Spleen (tissue), 7 donors: Measurements from ENCODE around the gene TMPRSS2.

Source experiments
- POLR2A ChIP-seq, 3 donors: fragments of 450-650 bp; IDR thresholded peaks; one replicate each; pipeline ENCODE4 v1.5.1; 2017; ENCODE audit warnings: antibody characterized with exemption in 3 of 3, mild to moderate bottlenecking in 1 of 3
- POLR2AphosphoS5 ChIP-seq, 3 donors: sonication (generic); formaldehyde crosslinking; IDR thresholded peaks; one replicate each; pipeline ENCODE4 v1.5.1; 2017; ENCODE audit warnings: antibody characterized with exemption in 3 of 3
- TF ChIP-seq, protein P1 (sequence below), 11 experiments: fragments of 200-600 bp in 7 of 11; fragments of 450-650 bp in 4 of 11; sonication (generic) in 4 of 11; IDR thresholded peaks in 8 of 11; conservative IDR thresholded peaks in 3 of 11; 1 replicate in 7 of 11; 2 replicates in 4 of 11; pipeline versions ENCODE4 v1.4.0 to v1.8.0; 2016 to 2021; ENCODE audit warnings: antibody characterized with exemption in 11 of 11, inconsistent platforms in 4 of 11, mild to moderate bottlenecking in 1 of 11
- donor health status: DM: no; HTN: no; CAD: no; lungs with moderate emphysema.
- donor health status: DM: no; HTN: no; CAD: no.
- donor health status: DM: no; HTN: no; CAD: no.

DNA sequence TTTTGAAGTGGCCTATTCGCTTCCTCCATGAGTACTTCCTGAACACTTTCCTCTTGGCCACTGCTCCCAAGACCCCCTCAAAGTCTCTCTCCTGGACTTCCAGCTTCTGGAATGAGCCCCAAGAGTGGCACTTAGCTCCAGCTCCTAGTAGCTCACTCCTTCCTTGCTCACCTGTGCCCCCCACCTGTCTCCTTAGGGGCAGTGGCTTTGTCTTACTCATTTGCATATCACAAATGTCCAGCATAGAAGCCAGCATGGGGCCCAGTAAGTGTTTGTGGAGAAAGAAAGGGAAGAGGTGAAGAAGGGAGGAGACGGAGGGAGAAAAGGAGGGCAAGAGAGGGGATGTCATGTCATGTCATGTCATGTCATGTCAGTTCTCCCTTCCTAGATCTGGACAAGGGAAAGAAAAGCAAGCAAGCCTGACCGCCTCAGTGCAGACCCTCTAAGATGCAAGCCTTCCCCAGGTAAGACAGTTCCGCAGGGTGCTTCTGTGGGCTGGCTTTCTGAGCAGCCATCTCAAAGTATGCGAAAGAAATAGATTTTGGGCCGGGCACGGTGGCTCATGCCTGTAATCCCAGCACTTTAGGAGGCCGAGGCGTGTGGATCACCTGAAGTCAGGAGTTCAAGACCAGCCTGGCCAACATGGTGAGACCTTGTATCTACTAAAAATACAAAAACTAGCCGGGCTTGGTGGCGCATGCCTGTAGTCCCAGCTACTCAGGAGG lies 88.8 kb downstream of the TMPRSS2 start:
- TF ChIP-seq POLR2A (IDR thresholded peaks at IDR 0.05), result no peak
- TF ChIP-seq, protein P1, sequence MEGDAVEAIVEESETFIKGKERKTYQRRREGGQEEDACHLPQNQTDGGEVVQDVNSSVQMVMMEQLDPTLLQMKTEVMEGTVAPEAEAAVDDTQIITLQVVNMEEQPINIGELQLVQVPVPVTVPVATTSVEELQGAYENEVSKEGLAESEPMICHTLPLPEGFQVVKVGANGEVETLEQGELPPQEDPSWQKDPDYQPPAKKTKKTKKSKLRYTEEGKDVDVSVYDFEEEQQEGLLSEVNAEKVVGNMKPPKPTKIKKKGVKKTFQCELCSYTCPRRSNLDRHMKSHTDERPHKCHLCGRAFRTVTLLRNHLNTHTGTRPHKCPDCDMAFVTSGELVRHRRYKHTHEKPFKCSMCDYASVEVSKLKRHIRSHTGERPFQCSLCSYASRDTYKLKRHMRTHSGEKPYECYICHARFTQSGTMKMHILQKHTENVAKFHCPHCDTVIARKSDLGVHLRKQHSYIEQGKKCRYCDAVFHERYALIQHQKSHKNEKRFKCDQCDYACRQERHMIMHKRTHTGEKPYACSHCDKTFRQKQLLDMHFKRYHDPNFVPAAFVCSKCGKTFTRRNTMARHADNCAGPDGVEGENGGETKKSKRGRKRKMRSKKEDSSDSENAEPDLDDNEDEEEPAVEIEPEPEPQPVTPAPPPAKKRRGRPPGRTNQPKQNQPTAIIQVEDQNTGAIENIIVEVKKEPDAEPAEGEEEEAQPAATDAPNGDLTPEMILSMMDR (IDR thresholded peaks at IDR 0.05 in 8 of 11, conservative IDR thresholded peaks at IDR 0.05 in 3 of 11), result no peak
- TF ChIP-seq POLR2AphosphoS5 (IDR thresholded peaks at IDR 0.05), result no peak
